ENCODE results near the gene CLRN3.

The CLRN3 gene

DNA sequence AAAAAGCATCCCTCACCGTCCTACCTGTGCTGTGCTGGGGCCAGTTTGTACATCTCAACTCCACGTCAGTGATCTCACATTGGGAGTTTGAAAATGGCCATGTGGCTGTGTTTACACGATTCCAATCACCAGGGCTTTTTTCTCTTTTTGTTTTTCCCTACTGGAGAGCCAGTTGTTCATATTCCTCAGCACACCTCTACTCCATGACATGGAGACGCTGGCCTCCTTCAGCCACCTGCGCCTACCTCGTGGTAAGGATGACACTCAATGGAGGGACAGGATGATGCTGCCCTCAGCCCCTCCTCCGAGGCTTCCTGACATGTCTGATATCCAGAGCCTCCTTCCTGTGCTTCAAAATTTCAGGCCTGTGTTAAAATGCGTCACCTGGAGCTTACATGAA, 10.3 kb downstream of the CLRN3 start:
- no peak for ATAC-seq
- TF ChIP-seq ZFP30 (CRISPR knock-in tag; IDR thresholded peaks at IDR 0.05) = no peak
- TF ChIP-seq, protein P1, sequence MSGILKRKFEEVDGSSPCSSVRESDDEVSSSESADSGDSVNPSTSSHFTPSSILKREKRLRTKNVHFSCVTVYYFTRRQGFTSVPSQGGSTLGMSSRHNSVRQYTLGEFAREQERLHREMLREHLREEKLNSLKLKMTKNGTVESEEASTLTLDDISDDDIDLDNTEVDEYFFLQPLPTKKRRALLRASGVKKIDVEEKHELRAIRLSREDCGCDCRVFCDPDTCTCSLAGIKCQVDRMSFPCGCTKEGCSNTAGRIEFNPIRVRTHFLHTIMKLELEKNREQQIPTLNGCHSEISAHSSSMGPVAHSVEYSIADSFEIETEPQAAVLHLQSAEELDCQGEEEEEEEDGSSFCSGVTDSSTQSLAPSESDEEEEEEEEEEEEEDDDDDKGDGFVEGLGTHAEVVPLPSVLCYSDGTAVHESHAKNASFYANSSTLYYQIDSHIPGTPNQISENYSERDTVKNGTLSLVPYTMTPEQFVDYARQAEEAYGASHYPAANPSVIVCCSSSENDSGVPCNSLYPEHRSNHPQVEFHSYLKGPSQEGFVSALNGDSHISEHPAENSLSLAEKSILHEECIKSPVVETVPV (CRISPR knock-in tag; IDR thresholded peaks at IDR 0.05) = no peak
- TF ChIP-seq ZNF70 (CRISPR knock-in tag; IDR thresholded peaks at IDR 0.05) = no peak
- no peak for TF ChIP-seq ESRRG (CRISPR knock-in tag; IDR thresholded peaks at IDR 0.05)
- TF ChIP-seq ZFP3 (CRISPR knock-in tag; IDR thresholded peaks at IDR 0.05) = no peak
- no peak for TF ChIP-seq CSDC2 (CRISPR knock-in tag; IDR thresholded peaks at IDR 0.05)
- TF ChIP-seq SNAI2 (CRISPR knock-in tag; IDR thresholded peaks at IDR 0.05) = no peak

- ATAC-seq = no peak
- TF ChIP-seq GLIS3 (CRISPR knock-in tag; IDR thresholded peaks at IDR 0.05) = no peak
- no peak for TF ChIP-seq ZC3H10 (CRISPR knock-in tag; IDR thresholded peaks at IDR 0.05)
- no peak for TF ChIP-seq ESRRG (CRISPR knock-in tag; IDR thresholded peaks at IDR 0.05)
- TF ChIP-seq ZNF70 (CRISPR knock-in tag; IDR thresholded peaks at IDR 0.05) = no peak
- TF ChIP-seq ZNF8 (CRISPR knock-in tag; IDR thresholded peaks at IDR 0.05) = no peak
- TF ChIP-seq BACH2 (CRISPR knock-in tag; IDR thresholded peaks at IDR 0.05; ENCODE audit: borderline replicate concordance) = no peak
- TF ChIP-seq RARB (CRISPR knock-in tag; IDR thresholded peaks at IDR 0.05) = no peak
- TF ChIP-seq ARNTL (CRISPR knock-in tag; IDR thresholded peaks at IDR 0.05; ENCODE audit: borderline replicate concordance, low read depth) = no peak
- TF ChIP-seq, protein P2, sequence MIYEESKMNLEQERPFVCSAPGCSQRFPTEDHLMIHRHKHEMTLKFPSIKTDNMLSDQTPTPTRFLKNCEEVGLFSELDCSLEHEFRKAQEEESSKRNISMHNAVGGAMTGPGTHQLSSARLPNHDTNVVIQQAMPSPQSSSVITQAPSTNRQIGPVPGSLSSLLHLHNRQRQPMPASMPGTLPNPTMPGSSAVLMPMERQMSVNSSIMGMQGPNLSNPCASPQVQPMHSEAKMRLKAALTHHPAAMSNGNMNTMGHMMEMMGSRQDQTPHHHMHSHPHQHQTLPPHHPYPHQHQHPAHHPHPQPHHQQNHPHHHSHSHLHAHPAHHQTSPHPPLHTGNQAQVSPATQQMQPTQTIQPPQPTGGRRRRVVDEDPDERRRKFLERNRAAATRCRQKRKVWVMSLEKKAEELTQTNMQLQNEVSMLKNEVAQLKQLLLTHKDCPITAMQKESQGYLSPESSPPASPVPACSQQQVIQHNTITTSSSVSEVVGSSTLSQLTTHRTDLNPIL (CRISPR knock-in tag; IDR thresholded peaks at IDR 0.05; ENCODE audit: low read depth) = no peak
- no peak for TF ChIP-seq SNAI2 (CRISPR knock-in tag; IDR thresholded peaks at IDR 0.05)
Observed at GRCh38 chr10:127881262-127881661, 11.5 kb downstream of the CLRN3 start.

GRCh38 chr10:127880557-127880956, 12.2 kb downstream of the CLRN3 start:
- TF ChIP-seq RARB (CRISPR knock-in tag; IDR thresholded peaks at IDR 0.05) = no peak
- TF ChIP-seq ISL1 (CRISPR knock-in tag; IDR thresholded peaks at IDR 0.05) = no peak
- no peak for TF ChIP-seq ZNF8 (CRISPR knock-in tag; IDR thresholded peaks at IDR 0.05)
- no peak for TF ChIP-seq ZNF70 (CRISPR knock-in tag; IDR thresholded peaks at IDR 0.05)
- TF ChIP-seq TCF4 (CRISPR knock-in tag; IDR thresholded peaks at IDR 0.05; ENCODE audit: borderline replicate concordance) = no peak
- no peak for TF ChIP-seq GLIS3 (CRISPR knock-in tag; IDR thresholded peaks at IDR 0.05)
- no peak for TF ChIP-seq TOX (CRISPR knock-in tag; IDR thresholded peaks at IDR 0.05; ENCODE audit: borderline replicate concordance)
- TF ChIP-seq SNAI2 (CRISPR knock-in tag; IDR thresholded peaks at IDR 0.05) = no peak
- no peak for TF ChIP-seq OSR1 (CRISPR knock-in tag; IDR thresholded peaks at IDR 0.05)
- TF ChIP-seq, protein P3, sequence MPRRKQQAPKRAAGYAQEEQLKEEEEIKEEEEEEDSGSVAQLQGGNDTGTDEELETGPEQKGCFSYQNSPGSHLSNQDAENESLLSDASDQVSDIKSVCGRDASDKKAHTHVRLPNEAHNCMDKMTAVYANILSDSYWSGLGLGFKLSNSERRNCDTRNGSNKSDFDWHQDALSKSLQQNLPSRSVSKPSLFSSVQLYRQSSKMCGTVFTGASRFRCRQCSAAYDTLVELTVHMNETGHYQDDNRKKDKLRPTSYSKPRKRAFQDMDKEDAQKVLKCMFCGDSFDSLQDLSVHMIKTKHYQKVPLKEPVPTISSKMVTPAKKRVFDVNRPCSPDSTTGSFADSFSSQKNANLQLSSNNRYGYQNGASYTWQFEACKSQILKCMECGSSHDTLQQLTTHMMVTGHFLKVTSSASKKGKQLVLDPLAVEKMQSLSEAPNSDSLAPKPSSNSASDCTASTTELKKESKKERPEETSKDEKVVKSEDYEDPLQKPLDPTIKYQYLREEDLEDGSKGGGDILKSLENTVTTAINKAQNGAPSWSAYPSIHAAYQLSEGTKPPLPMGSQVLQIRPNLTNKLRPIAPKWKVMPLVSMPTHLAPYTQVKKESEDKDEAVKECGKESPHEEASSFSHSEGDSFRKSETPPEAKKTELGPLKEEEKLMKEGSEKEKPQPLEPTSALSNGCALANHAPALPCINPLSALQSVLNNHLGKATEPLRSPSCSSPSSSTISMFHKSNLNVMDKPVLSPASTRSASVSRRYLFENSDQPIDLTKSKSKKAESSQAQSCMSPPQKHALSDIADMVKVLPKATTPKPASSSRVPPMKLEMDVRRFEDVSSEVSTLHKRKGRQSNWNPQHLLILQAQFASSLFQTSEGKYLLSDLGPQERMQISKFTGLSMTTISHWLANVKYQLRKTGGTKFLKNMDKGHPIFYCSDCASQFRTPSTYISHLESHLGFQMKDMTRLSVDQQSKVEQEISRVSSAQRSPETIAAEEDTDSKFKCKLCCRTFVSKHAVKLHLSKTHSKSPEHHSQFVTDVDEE (CRISPR knock-in tag; IDR thresholded peaks at IDR 0.05) = no peak
- TF ChIP-seq ZFP30 (CRISPR knock-in tag; IDR thresholded peaks at IDR 0.05) = no peak
- no peak for TF ChIP-seq ZC3H10 (CRISPR knock-in tag; IDR thresholded peaks at IDR 0.05)
- TF ChIP-seq ZFP3 (CRISPR knock-in tag; IDR thresholded peaks at IDR 0.05) = no peak
- TF ChIP-seq, protein P4, sequence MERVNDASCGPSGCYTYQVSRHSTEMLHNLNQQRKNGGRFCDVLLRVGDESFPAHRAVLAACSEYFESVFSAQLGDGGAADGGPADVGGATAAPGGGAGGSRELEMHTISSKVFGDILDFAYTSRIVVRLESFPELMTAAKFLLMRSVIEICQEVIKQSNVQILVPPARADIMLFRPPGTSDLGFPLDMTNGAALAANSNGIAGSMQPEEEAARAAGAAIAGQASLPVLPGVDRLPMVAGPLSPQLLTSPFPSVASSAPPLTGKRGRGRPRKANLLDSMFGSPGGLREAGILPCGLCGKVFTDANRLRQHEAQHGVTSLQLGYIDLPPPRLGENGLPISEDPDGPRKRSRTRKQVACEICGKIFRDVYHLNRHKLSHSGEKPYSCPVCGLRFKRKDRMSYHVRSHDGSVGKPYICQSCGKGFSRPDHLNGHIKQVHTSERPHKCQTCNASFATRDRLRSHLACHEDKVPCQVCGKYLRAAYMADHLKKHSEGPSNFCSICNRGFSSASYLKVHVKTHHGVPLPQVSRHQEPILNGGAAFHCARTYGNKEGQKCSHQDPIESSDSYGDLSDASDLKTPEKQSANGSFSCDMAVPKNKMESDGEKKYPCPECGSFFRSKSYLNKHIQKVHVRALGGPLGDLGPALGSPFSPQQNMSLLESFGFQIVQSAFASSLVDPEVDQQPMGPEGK (CRISPR knock-in tag; IDR thresholded peaks at IDR 0.05; ENCODE audit: borderline replicate concordance) = no peak
- TF ChIP-seq, protein P2 (CRISPR knock-in tag; IDR thresholded peaks at IDR 0.05; ENCODE audit: low read depth) = no peak
- ATAC-seq = no peak
